OCI-LY3 (cell line): Measurements from ENCODE around the gene PDGFA.

Experiments used
- H2AFZ ChIP-seq: fragments of 200-600, 300-600 bp; shearing (Covaris generic); 2 replicates; pipeline ENCODE4 v1.6.0; 2014; ENCODE audit warnings: antibody characterized with exemption, low read depth, low read length
- H3K27ac ChIP-seq: fragments of 200-600, 300-600 bp; sonication (generic); 2 replicates; pipeline ENCODE4 v1.5.1; 2014; ENCODE audit warnings: mild to moderate bottlenecking, low read length, moderate library complexity, mixed read lengths
- H3K27me3 ChIP-seq: fragments of 200-600, 300-600 bp; sonication (generic); 2 replicates; pipeline ENCODE4 v1.6.1; 2014; ENCODE audit warnings: low read depth, low read length, mixed read lengths
- H3K36me3 ChIP-seq: fragments of 200-600, 300-600 bp; sonication (generic); replicated peaks from 2 replicates; pipeline ENCODE3; 2014; ENCODE audit warnings: low read depth, low read length, mixed read lengths
- H3K4me1 ChIP-seq: fragments of 300-600, 200-600 bp; sonication (generic); 2 replicates; pipeline ENCODE4 v1.6.1; 2014; ENCODE audit warnings: low read length, mixed read lengths
- H3K4me2 ChIP-seq: fragments of 200-600, 300-600 bp; sonication (generic); 2 replicates; pipeline ENCODE4 v1.6.1; 2014; ENCODE audit warnings: low read length, mixed read lengths
- H3K4me3 ChIP-seq: fragments of 300-600, 200-600 bp; sonication (generic); 2 replicates; pipeline ENCODE4 v1.5.1; 2014; ENCODE audit warnings: antibody characterized with exemption, mild to moderate bottlenecking, low read length, moderate library complexity
- H3K79me2 ChIP-seq: fragments of 300-600, 200-600 bp; shearing (Covaris generic); 2 replicates; pipeline ENCODE4 v1.6.1; 2014; ENCODE audit warnings: mild to moderate bottlenecking, low read length, mixed read lengths
- H3K9ac ChIP-seq: fragments of 300-600, 200-600 bp; shearing (Covaris generic); 2 replicates; pipeline ENCODE4 v1.6.0; 2014; ENCODE audit warnings: mild to moderate bottlenecking, low read length, moderate library complexity
- H3K9me3 ChIP-seq: fragments of 200-600, 300-600 bp; shearing (Covaris generic); 2 replicates; pipeline ENCODE4 v1.6.1; 2014; ENCODE audit warnings: low read length, mixed read lengths; ENCODE audit not compliant: insufficient read depth
- H4K20me1 ChIP-seq: fragments of 200-600, 300-600 bp; sonication (generic); 2 replicates; pipeline ENCODE4 v1.6.1; 2016; ENCODE audit warnings: low read length, mixed read lengths; ENCODE audit not compliant: insufficient read depth
- CTCF ChIP-seq: fragments of 200-600, 300-600 bp; sonication (generic); IDR thresholded peaks from 2 replicates; pipeline ENCODE4 v1.5.1; 2014; ENCODE audit warnings: antibody characterized with exemption, low read length, low read depth
- EZH2phosphoT487 ChIP-seq: fragments of 200-600 bp; shearing (Covaris generic); IDR thresholded peaks from 2 replicates; pipeline ENCODE4 v1.6.1; 2018; ENCODE audit warnings: antibody characterized with exemption, mixed run types, low read depth

PDGFA gene

GRCh38 chr7:557558-557881 lies 37.9 kb upstream of the PDGFA start:
- Histone ChIP-seq H3K4me2 (no peak overlapping the region), H3K27me3 (no peaks in the 10 kb centered on the region), H3K4me1 (no peaks in the 10 kb centered on the region), H3K4me3 (no peak overlapping the region), H3K9me3 (no peaks in the 10 kb centered on the region), H2AFZ (no peak overlapping the region), H3K9ac (no peak overlapping the region), H3K27ac (no peak overlapping the region), H4K20me1 (no peaks in the 10 kb centered on the region), H3K36me3 (no peaks in the 10 kb centered on the region), H3K79me2 (no peaks in the 10 kb centered on the region)
- no peak for TF ChIP-seq EZH2phosphoT487
- TF ChIP-seq CTCF: no peak

- Histone ChIP-seq H4K20me1 (no peaks in the 10 kb centered on the region), H3K4me1 (no peaks in the 10 kb centered on the region), H3K27me3 (no peaks in the 10 kb centered on the region), H3K79me2 (no peaks in the 10 kb centered on the region), H2AFZ (no peak overlapping the region), H3K4me2 (no peak overlapping the region), H3K9me3 (no peaks in the 10 kb centered on the region), H3K27ac (no peak overlapping the region), H3K36me3 (no peaks in the 10 kb centered on the region), H3K4me3 (no peak overlapping the region), H3K9ac (no peak overlapping the region)
- TF ChIP-seq CTCF (no peak), EZH2phosphoT487 (no peak)
Observed at GRCh38 chr7:556837-557557, 37.4 kb upstream of the PDGFA start.

GRCh38 chr7:556291-556826 lies 36.7 kb upstream of the PDGFA start:
- no peaks in the 10 kb centered on the region for H3K36me3 ChIP-seq

More at GRCh38 chr7:556291-556826, 36.7 kb upstream of the PDGFA start:
- Histone ChIP-seq H4K20me1 (no peaks in the 10 kb centered on the region), H3K79me2 (no peaks in the 10 kb centered on the region), H3K27ac (no peak overlapping the region), H3K27me3 (no peaks in the 10 kb centered on the region), H3K4me2 (no peak overlapping the region), H2AFZ (no peak overlapping the region), H3K9ac (no peak overlapping the region), H3K9me3 (no peaks in the 10 kb centered on the region), H3K4me3 (no peak overlapping the region), H3K4me1 (no peaks in the 10 kb centered on the region)
- TF ChIP-seq CTCF: no peak
- no peak for TF ChIP-seq EZH2phosphoT487
